HG02870 (cell line): ENCODE results near the gene KCNIP4.

ENCODE experiments used
- ATAC-seq: cut with Tn5 transposase; IDR thresholded peaks from one replicate; pipeline ENCODE4 v1.9.1; 2021; ENCODE audit warnings: mild to moderate bottlenecking, moderate library complexity; ENCODE audit not compliant: unreplicated experiment

KCNIP4 gene

DNA sequence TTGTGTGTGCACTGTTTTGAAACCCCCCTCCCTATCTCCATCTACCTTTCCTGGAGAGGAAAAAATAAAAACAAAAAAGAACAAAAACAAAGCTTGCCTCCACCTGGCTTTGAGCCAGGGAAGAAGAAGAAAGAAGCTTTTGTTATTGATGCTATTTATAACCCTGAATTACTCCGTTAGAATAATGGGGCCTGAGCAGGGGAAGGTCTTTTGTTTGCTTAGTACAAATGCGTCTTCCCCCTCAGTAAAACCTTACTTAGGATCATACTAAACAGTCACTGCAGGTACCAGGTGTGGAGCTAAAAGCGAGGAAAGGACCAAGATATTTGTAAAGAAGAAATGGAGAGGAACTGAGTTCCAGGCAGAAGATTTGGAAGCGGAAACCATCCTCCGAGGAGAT lies 352.1 kb downstream of the KCNIP4 start:
- ATAC-seq = no peak

- ATAC-seq = no peak
Observed at GRCh38 chr4:21593671-21594001, 354.9 kb downstream of the KCNIP4 start.

- no peak for ATAC-seq
Observed at GRCh38 chr4:21592970-21593670, 355.5 kb downstream of the KCNIP4 start.

DNA sequence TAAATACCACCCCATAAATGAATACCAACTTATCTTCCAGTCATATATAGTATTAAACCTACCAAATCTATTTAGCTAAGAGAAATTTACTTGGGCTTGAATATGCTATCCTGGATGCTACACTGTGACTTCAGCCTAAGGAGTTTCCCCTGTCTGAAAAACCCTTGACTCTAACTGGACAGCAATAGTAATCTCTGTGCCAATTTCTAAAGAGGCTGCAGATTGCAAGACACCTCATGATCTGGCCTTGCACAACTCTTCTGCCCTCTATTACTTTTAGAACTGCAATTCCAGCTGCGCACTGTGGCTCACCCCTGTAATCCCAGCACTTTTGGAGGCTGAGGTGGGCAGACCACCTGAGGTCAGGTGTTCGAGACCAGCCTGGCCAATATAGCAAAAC lies 371.5 kb downstream of the KCNIP4 start:
- no peak for ATAC-seq

GRCh38 chr4:21571100-21571499 lies 377.5 kb downstream of the KCNIP4 start:
- ATAC-seq = no peak

GRCh38 chr4:21569638-21570037 lies 378.9 kb downstream of the KCNIP4 start:
- ATAC-seq = no peak

GRCh38 chr4:21555083-21555482 lies 393.5 kb downstream of the KCNIP4 start:
- ATAC-seq = no peak

- no peak for ATAC-seq
Observed at GRCh38 chr4:21554500-21554899, 394.1 kb downstream of the KCNIP4 start.

GRCh38 chr4:21554066-21554465 lies 394.5 kb downstream of the KCNIP4 start:
- ATAC-seq = no peak

DNA sequence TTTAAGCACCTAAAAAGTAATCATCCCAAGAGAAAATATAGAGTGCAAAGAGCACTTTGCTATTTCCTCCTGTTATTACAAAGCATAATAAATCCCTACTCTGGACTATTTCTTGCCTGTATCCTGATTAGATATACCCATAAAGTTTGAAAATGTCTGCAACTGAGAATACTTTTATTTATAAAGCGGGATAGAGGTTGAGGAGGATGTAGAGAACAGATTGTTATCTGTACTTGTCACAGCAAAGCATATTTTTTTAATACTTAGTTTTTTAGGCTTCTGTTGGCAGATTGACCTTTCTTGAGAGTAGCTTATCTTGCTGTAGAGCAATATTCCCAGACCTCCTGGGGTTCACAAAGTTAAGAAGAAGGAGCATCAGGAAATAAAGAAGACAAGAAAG lies 396.1 kb downstream of the KCNIP4 start:
- ATAC-seq = no peak

DNA sequence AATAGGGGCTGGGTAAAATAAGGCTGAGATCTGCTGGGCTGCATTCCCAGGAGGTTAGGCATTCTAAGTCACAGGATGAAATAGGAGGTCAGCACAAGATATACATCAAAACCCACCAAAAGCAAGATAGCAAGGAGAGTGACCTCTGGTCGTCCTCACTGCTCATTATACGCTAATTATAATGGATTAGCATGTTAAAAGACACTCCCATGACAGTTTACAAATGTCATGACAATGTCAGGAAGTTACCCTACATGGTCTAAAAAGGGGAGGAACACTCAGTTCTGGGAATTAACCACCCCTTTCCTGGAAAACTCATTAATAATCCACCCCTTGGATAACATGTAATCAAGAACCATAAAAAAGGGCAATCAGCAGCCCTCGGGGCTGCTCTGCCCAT lies 403.6 kb downstream of the KCNIP4 start:
- ATAC-seq = no peak

GRCh38 chr4:21544415-21544814 lies 404.2 kb downstream of the KCNIP4 start:
- ATAC-seq = no peak

GRCh38 chr4:21543514-21543913 lies 405.1 kb downstream of the KCNIP4 start:
- no peak for ATAC-seq

DNA sequence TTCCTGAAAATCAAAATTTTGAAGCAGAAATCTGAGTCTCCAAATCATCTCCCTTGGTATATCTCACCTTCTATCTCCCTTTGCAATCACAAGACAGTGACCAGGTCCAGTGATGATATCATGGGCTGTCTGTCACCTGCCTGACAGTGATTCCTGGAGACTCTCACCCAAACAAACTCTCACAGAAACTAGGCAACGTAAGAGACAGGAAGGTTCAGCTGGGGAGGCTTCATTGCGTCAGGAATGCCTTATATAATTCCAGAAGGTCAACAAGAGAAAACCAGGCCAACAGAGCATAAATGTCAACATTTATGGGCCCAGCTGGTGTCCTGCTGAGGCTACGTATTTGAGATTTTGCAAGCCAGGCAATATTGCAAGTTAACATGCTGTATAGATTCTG lies 412.7 kb downstream of the KCNIP4 start:
- ATAC-seq = no peak

- ATAC-seq = no peak
Observed at GRCh38 chr4:21531048-21531447, 417.5 kb downstream of the KCNIP4 start.

DNA sequence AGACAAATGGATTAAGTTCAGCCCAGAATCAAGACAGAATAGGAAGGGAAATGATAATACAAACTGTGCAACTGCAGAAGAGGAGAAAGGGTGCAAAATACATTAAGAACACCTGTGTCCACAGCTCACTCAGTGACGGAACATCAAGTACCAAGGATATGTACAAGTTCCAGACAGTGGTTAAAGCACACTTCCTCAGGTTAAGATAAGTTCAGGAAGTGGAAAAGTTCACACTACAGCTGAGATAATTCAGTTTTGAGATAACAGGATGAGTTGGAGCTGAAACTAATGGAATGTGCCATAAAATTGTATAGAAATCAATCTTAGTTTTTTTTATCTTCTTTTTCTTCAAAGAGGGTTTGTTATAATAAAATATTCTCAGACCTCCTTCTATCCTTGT lies 419.4 kb downstream of the KCNIP4 start:
- no peak for ATAC-seq

DNA sequence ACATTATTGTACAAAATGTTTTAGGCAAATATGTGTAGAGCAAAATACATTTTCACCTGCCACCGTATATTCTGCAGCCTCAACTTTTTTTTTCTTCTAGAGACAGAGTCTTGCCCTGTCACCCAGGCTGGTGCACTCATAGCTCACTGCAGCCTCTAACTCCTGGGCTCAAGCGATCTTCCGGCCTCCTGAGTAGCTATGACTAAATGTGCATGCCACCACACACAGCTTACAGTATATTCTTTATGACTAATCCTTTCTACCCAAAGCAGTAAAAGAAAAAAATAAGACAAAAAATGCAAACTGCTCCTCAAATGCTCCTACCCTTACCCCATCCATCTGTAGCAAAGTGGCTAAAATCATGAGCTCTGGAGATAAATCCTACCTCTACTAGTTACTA lies 426.3 kb downstream of the KCNIP4 start:
- ATAC-seq = no peak

- no peak for ATAC-seq
Observed at GRCh38 chr4:21517126-21517859, 431.3 kb downstream of the KCNIP4 start.

DNA sequence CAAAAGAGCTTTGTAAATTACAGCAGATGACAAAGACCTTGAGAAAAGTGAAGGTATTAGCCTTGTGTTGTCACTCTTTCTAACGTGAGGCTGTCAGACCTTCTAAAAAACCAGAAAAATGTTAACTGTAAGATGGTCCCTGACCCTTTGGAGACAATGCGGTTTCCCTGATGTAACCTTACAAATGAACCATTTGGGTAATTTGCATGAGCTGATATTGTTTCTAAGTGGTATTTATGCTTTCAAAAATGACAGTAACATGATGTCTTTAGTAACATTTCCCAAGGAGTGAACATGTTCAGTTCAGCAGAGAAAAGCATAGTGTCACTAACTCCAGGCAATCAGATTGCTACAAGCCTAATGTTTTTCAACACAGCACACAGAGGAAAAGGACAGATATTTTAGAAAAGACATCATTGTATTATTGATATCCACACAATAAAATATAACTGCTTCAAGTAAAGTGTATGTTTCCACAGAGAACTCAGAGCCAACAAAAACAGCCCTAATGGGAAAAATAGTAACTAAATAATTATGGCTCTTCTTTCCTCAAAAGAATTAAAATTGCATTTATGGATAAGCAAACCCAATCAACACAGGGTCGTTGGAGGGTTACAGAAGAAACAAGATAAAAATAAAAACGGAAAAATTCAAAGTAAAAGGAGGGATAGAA lies 434.4 kb downstream of the KCNIP4 start:
- no peak for ATAC-seq

DNA sequence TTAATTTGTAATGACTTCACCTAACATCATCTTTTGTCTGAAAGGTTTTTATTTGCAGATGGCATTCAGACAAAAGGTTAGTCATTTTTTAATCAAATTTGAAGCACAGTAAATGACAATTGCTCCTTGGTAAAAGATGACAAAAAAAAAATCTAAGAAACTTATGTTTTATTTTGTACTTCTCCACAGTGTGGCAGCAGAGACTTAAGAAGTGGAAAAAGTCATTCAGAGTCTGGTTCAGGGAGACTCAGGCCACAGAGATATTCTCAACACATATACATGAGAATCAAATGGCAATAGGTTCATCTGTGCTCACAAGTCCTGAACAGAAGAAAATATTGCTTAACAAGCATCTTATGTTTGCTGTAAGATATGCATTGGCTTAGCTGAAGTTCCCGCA lies 436.2 kb downstream of the KCNIP4 start:
- no peak for ATAC-seq

GRCh38 chr4:21507439-21507838 lies 441.1 kb downstream of the KCNIP4 start:
- peak; percentile 55 for ATAC-seq

DNA sequence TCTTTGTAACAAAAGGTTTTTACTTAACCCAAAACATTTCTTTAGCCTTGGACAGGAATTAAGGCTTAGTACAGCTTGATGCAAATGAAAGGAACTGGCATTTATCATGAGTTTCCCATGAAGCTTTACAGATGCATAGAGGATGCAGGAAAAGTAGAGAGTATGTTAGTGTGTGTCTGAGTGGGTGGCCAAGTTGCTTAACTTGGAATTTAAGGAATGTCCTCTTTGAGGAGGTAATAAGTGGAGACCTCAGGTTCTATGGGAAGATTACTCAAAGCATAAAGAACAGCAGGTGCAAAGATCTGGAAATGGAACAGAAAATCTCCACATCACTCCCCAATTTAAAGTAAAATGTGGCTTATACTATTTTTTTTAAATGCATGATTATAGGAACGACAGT lies 457.9 kb downstream of the KCNIP4 start:
- no peak for ATAC-seq
